ENCODE results near the gene DUSP5. TPM values are rescaled to one million over a fixed set of nuclear protein-coding genes. Genes with fewer than 3 reads are reported as not detected.
A peak's percentile ranks its signal among the peaks of the same experiment; 100 is the strongest.

The DUSP5 gene, protein sequence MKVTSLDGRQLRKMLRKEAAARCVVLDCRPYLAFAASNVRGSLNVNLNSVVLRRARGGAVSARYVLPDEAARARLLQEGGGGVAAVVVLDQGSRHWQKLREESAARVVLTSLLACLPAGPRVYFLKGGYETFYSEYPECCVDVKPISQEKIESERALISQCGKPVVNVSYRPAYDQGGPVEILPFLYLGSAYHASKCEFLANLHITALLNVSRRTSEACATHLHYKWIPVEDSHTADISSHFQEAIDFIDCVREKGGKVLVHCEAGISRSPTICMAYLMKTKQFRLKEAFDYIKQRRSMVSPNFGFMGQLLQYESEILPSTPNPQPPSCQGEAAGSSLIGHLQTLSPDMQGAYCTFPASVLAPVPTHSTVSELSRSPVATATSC
- 10 to 100 TPM in 3 of 5 donors, 1 to 10 TPM in 1, under 1 TPM in 1; 0.58 to 22.3 (median 10.7) TPM for total RNA-seq
- 10 to 100 TPM in 2 of 3 donors, 1 to 10 TPM in 1; 9.9 to 23.2 (median 10.4) TPM for polyA plus RNA-seq
- long read RNA-seq, donor 1, partial matches to known transcripts = 0 of 3 reads
- long read RNA-seq, donor 1, other reads (novel, unspliced or antisense) = 0 of 3 reads
- long read RNA-seq, donor 2 = 0 reads
- long read RNA-seq, donor 3, partial matches to known transcripts = 0 of 2 reads
- long read RNA-seq, donor 3, other reads (novel, unspliced or antisense) = 0 of 2 reads
- long read RNA-seq, donor 4 = 0 reads
- long read RNA-seq, donor 5, transcript DUSP5-201 (4 exons, 2,557 nt) = major isoform, 9 of 9 reads
- long read RNA-seq, donor 5, partial matches to known transcripts = 0 of 9 reads
- long read RNA-seq, donor 5, other reads (novel, unspliced or antisense) = 0 of 9 reads
- long read RNA-seq, donor 6, partial matches to known transcripts = 0 of 2 reads
- long read RNA-seq, donor 6, other reads (novel, unspliced or antisense) = 0 of 2 reads
- long read RNA-seq, donor 7, transcript DUSP5-201 (4 exons, 2,557 nt) = major isoform, 5 of 5 reads
- long read RNA-seq, donor 7, partial matches to known transcripts = 0 of 5 reads
- long read RNA-seq, donor 7, other reads (novel, unspliced or antisense) = 0 of 5 reads
- long read RNA-seq, donor 8, partial matches to known transcripts = 0 of 3 reads
- long read RNA-seq, donor 8, other reads (novel, unspliced or antisense) = 0 of 3 reads
- long read RNA-seq, donor 9, partial matches to known transcripts = 0 of 1 reads
- long read RNA-seq, donor 9, other reads (novel, unspliced or antisense) = 0 of 1 reads
- long read RNA-seq, donor 10 = 0 reads

GRCh38 chr10:110497438-110498086 is at the start of gene DUSP5:
Gene DUSP5, plus strand, starts transcription at chr10:110497907. Its CDS starts 215 bp downstream, at chr10:110498122.
- H3K36me3 ChIP-seq = no peaks in the 10 kb centered on the region
- no peaks in the 10 kb centered on the region for H3K9me3 ChIP-seq
- peak within 1 kb of the TSS; percentile 60 to 76 (median 71) for H3K4me3 ChIP-seq
- H3K4me1 ChIP-seq = peaks cover 36 to 62% (median 54%) of the 10 kb centered on the region in 4 donors
- peak within 1 kb of the TSS; percentile 89 to 93 (median 91) for H3K27ac ChIP-seq
- H3K27me3 ChIP-seq = peaks cover 0 to 14% (median 7%) of the 10 kb centered on the region in 3 donors
- peak; percentile 95 to 98 for DNase-seq
- intact Hi-C loops (cut with DNase I; ENCODE audit: low total_unique reads) = no loop called here
- 0 to 2% (median 0%) methylated on average over 24 to 98 of the region's 98 CpGs for WGBS, 5 donors
- peak; percentile 95 to 98 (median 95) for TF ChIP-seq POLR2AphosphoS5 (IDR thresholded peaks at IDR 0.05)
- TF ChIP-seq, protein P1, sequence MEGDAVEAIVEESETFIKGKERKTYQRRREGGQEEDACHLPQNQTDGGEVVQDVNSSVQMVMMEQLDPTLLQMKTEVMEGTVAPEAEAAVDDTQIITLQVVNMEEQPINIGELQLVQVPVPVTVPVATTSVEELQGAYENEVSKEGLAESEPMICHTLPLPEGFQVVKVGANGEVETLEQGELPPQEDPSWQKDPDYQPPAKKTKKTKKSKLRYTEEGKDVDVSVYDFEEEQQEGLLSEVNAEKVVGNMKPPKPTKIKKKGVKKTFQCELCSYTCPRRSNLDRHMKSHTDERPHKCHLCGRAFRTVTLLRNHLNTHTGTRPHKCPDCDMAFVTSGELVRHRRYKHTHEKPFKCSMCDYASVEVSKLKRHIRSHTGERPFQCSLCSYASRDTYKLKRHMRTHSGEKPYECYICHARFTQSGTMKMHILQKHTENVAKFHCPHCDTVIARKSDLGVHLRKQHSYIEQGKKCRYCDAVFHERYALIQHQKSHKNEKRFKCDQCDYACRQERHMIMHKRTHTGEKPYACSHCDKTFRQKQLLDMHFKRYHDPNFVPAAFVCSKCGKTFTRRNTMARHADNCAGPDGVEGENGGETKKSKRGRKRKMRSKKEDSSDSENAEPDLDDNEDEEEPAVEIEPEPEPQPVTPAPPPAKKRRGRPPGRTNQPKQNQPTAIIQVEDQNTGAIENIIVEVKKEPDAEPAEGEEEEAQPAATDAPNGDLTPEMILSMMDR (IDR thresholded peaks at IDR 0.05) = peak in 1 of 7 experiments; percentile 25
- peak in 2 of 4 donors; percentile 43 to 61 for TF ChIP-seq POLR2A (IDR thresholded peaks at IDR 0.05)
- TF ChIP-seq EP300 (IDR thresholded peaks at IDR 0.05) = peak; percentile 46

DNA sequence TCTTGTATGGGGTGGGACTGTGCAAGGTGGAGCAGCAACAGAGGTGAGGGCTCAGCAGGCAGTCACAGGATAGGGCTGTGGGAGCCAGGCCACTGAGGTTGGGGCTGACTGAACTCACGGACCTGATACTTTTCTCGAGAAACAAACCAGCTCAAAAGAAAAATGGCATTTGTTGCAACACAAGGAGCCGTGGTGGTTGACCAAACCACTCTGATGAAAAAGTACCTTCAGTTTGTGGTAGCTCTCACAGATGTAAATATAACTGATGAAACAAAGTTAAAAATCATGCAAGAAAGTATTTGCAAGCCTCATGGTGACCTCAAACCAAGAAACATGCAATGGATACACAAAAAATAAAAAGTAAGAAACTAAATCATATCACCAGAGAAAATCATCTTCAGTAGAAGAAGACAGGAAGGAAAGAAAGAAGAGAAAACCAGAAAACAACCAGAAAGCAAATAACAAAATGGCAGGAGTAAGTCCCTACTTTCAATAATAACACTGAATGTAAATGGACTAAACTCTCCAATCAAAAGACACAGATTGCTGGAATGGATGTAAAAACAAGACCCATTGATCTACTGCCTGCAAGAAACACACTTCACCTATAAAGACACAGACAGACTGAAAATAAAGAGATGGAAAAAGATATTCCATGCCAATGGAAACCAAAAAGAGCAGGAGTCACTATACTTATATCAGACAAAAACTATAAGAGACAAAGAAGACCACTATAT is 48.9 kb upstream of the DUSP5 start:
- intact Hi-C loops (cut with DNase I; ENCODE audit: low total_unique reads) = no loop called here
- Histone ChIP-seq H3K4me3 (no peak overlapping the region), H3K27ac (no peak overlapping the region), H3K9me3 (no peaks in the 10 kb centered on the region), H3K27me3 (no peaks in the 10 kb centered on the region), H3K36me3 (no peaks in the 10 kb centered on the region), H3K4me1 (peaks cover 0 to 6% (median 0%) of the 10 kb centered on the region in 4 donors)
- 54 to 90% (median 87%) methylated on average over 3 of the region's 3 CpGs for WGBS, 5 donors
- TF ChIP-seq, protein P1 (IDR thresholded peaks at IDR 0.05) = no peak
- TF ChIP-seq POLR2AphosphoS5 (IDR thresholded peaks at IDR 0.05) (no peak), POLR2A (IDR thresholded peaks at IDR 0.05) (no peak), EP300 (IDR thresholded peaks at IDR 0.05) (no peak)
- DNase-seq = no peak

GRCh38 chr10:110455446-110455845 is 42.3 kb upstream of the DUSP5 start:
- WGBS, 5 donors = 41 to 92% (median 57%) methylated on average over 3 of the region's 3 CpGs
- no peak for TF ChIP-seq POLR2A (IDR thresholded peaks at IDR 0.05)
- no peak for TF ChIP-seq POLR2AphosphoS5 (IDR thresholded peaks at IDR 0.05)
- no peak for TF ChIP-seq EP300 (IDR thresholded peaks at IDR 0.05)
- TF ChIP-seq, protein P1 (IDR thresholded peaks at IDR 0.05) = no peak
- peaks cover 0 to 30% (median 14%) of the 10 kb centered on the region in 4 donors for H3K4me1 ChIP-seq
- no peaks in the 10 kb centered on the region for H3K36me3 ChIP-seq
- DNase-seq = no peak
- H3K27ac ChIP-seq = no peak overlapping the region
- no peak overlapping the region for H3K4me3 ChIP-seq
- no peaks in the 10 kb centered on the region for H3K27me3 ChIP-seq
- H3K9me3 ChIP-seq = no peaks in the 10 kb centered on the region
- intact Hi-C loops (cut with DNase I; ENCODE audit: low total_unique reads) = no loop called here

All from stomach (tissue), 19 donors.